H9 (cell line): ENCODE results near the gene ENOX1. TPM values are rescaled to one million over a fixed set of nuclear protein-coding genes. Genes with fewer than 3 reads are reported as not detected.
A peak's percentile ranks its signal among the peaks of the same experiment; 100 is the strongest.

Experiments used
- DNase-seq: peaks from one replicate; pipeline ENCODE4 v3.0.0-alpha.2; 2017
- H2AFZ ChIP-seq: one replicate; pipeline ENCODE4 v1.6.1; 2013; ENCODE audit warnings: mild to moderate bottlenecking, low read length, control low read depth, moderate library complexity
- H2AK5ac ChIP-seq: 2 replicates; pipeline ENCODE4 v1.6.1; 2013; ENCODE audit warnings: low read length, control low read depth, mixed read lengths; ENCODE audit not compliant: insufficient read length
- H2BK120ac ChIP-seq: one replicate; pipeline ENCODE4 v1.6.1; 2013; ENCODE audit warnings: low read depth, mild to moderate bottlenecking, low read length, control low read depth, inconsistent platforms; ENCODE audit not compliant: poor library complexity, severe bottlenecking
- H2BK12ac ChIP-seq: 2 replicates; pipeline ENCODE4 v1.6.1; 2013; ENCODE audit warnings: low read length, control low read depth, mixed read lengths, low read depth; ENCODE audit not compliant: insufficient read length
- H2BK15ac ChIP-seq: 2 replicates; pipeline ENCODE4 v1.6.1; 2013; ENCODE audit warnings: low read depth, low read length, control low read depth
- H2BK20ac ChIP-seq: one replicate; pipeline ENCODE4 v1.6.1; 2013; ENCODE audit warnings: low read depth, mild to moderate bottlenecking, low read length, control low read depth, inconsistent platforms; ENCODE audit not compliant: poor library complexity, severe bottlenecking
- H2BK5ac ChIP-seq: 2 replicates; pipeline ENCODE4 v1.6.1; 2013; ENCODE audit warnings: low read length, control low read depth, mixed read lengths; ENCODE audit not compliant: insufficient read length
- H3K14ac ChIP-seq: 2 replicates; pipeline ENCODE4 v1.6.1; 2013; ENCODE audit warnings: low read length, control low read depth; ENCODE audit not compliant: insufficient read depth
- H3K18ac ChIP-seq: 2 replicates; pipeline ENCODE4 v1.6.1; 2013; ENCODE audit warnings: low read depth, mild to moderate bottlenecking, mixed read lengths, low read length, control low read depth; ENCODE audit not compliant: insufficient read length
- H3K23ac ChIP-seq: 2 replicates; pipeline ENCODE4 v1.6.1; 2013; ENCODE audit warnings: low read length, control low read depth, mixed read lengths, low read depth; ENCODE audit not compliant: insufficient read length
- H3K23me2 ChIP-seq: 2 replicates; pipeline ENCODE4 v1.6.1; 2013; ENCODE audit warnings: low read depth, mild to moderate bottlenecking, mixed read lengths, low read length, control low read depth; ENCODE audit not compliant: insufficient read length, poor library complexity, severe bottlenecking
- H3K27ac ChIP-seq: 2 replicates; pipeline ENCODE4 v1.5.1; 2013; ENCODE audit warnings: low read length, control low read depth, mixed read lengths, low read depth; ENCODE audit not compliant: insufficient read length
- H3K27me3 ChIP-seq: 2 replicates; pipeline ENCODE4 v1.6.1; 2013; ENCODE audit warnings: low read length, control low read depth, inconsistent platforms; ENCODE audit not compliant: insufficient read depth
- H3K4ac ChIP-seq: 2 replicates; pipeline ENCODE4 v1.6.1; 2013; ENCODE audit warnings: low read depth, mild to moderate bottlenecking, control low read depth, inconsistent platforms, low read length, moderate library complexity
- H3K4me1 ChIP-seq: 2 replicates; pipeline ENCODE4 v1.6.1; 2013; ENCODE audit warnings: low read length, control low read depth, inconsistent platforms; ENCODE audit not compliant: insufficient read depth
- H3K4me2 ChIP-seq: 2 replicates; pipeline ENCODE4 v1.6.1; 2013; ENCODE audit warnings: low read length, control low read depth, mixed read lengths; ENCODE audit not compliant: insufficient read length, insufficient read depth
- H3K56ac ChIP-seq: 2 replicates; pipeline ENCODE4 v1.6.1; 2013; ENCODE audit warnings: low read depth, mild to moderate bottlenecking, mixed read lengths, low read length, control low read depth; ENCODE audit not compliant: insufficient read length
- H3K79me1 ChIP-seq: 2 replicates; pipeline ENCODE4 v1.6.1; 2013; ENCODE audit warnings: low read depth, mild to moderate bottlenecking, moderate library complexity, low read length, control low read depth, inconsistent platforms; ENCODE audit not compliant: insufficient read depth, poor library complexity, severe bottlenecking
- H3K79me2 ChIP-seq: 2 replicates; pipeline ENCODE4 v1.6.1; 2013; ENCODE audit warnings: low read length, control low read depth, inconsistent platforms; ENCODE audit not compliant: insufficient read depth
- H3K9ac ChIP-seq: 2 replicates; pipeline ENCODE4 v1.6.1; 2013; ENCODE audit warnings: low read length, control low read depth, mixed read lengths; ENCODE audit not compliant: insufficient read length; ENCODE audit errors: extremely low read depth
- H3K9me3 ChIP-seq: one replicate; pipeline ENCODE4 v1.6.1; 2013; ENCODE audit warnings: low read depth, low read length, inconsistent platforms; ENCODE audit not compliant: control insufficient read depth
- H3T11ph ChIP-seq: one replicate; pipeline ENCODE4 v1.6.1; 2013; ENCODE audit warnings: mild to moderate bottlenecking, low read length, control low read depth, inconsistent platforms
- H4K20me1 ChIP-seq: one replicate; pipeline ENCODE4 v1.6.1; 2013; ENCODE audit not compliant: control insufficient read depth, insufficient read length, insufficient read depth
- H4K5ac ChIP-seq: 2 replicates; pipeline ENCODE4 v1.6.1; 2013; ENCODE audit warnings: low read depth, mild to moderate bottlenecking, mixed read lengths, low read length, control low read depth; ENCODE audit not compliant: insufficient read length
- H4K8ac ChIP-seq: replicated peaks from 2 replicates; pipeline ENCODE4 v1.6.1; 2013; ENCODE audit warnings: low read length, control low read depth, mixed read lengths, low read depth; ENCODE audit not compliant: insufficient read length
- H4K91ac ChIP-seq: 2 replicates; pipeline ENCODE4 v1.6.1; 2013; ENCODE audit warnings: low read depth, mild to moderate bottlenecking, moderate library complexity, mixed read lengths, low read length, control low read depth; ENCODE audit not compliant: insufficient read length
- H3K27ac Mint-ChIP-seq, 3 experiments: 2 replicates in 2 of 3; 3 replicates in 1 of 3; pipeline ENCODE4 v1.8.0; 2020 to 2021; ENCODE audit warnings: mixed read lengths in 3 of 3, mild to moderate bottlenecking in 1 of 3, moderate library complexity in 1 of 3
- H3K27me3 Mint-ChIP-seq: 2 replicates; pipeline ENCODE4 v1.8.0; 2021; ENCODE audit warnings: low read depth, mild to moderate bottlenecking, moderate library complexity, mixed read lengths
- H3K36me3 Mint-ChIP-seq, 3 experiments: 2 replicates in 2 of 3; 3 replicates in 1 of 3; pipeline ENCODE4 v1.8.0; 2020 to 2021; ENCODE audit warnings: low read depth in 3 of 3, mixed read lengths in 3 of 3; ENCODE audit not compliant: insufficient read depth in 1 of 3
- H3K4me1 Mint-ChIP-seq, 2 experiments: 2 replicates each; pipeline ENCODE4 v1.8.0; 2020; ENCODE audit warnings: mixed read lengths in 2 of 2
- H3K4me3 Mint-ChIP-seq, 2 experiments: 2 replicates in 1 of 2; 3 replicates in 1 of 2; pipeline ENCODE4 v1.8.0; 2020 to 2021; ENCODE audit warnings: mild to moderate bottlenecking in 2 of 2, mixed read lengths in 2 of 2, moderate library complexity in 1 of 2
- H3K9me3 Mint-ChIP-seq, 2 experiments: 2 replicates in 1 of 2; 3 replicates in 1 of 2; pipeline ENCODE4 v1.8.0; 2020; ENCODE audit warnings: mild to moderate bottlenecking in 2 of 2, mixed read lengths in 2 of 2, moderate library complexity in 1 of 2
- CTCF ChIP-seq: fragments of 200-600 bp; sonication (generic); conservative IDR thresholded peaks from 3 replicates; pipeline ENCODE4 v1.8.0; 2021; ENCODE audit warnings: antibody characterized with exemption, mild to moderate bottlenecking
- WGBS: extraction: QIAGEN DNeasy Blood & Tissue Kit; methylation state at CpG from one replicate; pipeline ENCODE4 v1.1.7; 2013; ENCODE audit warnings: missing lambda C conversion rate, low lambda C conversion rate, mixed read lengths; ENCODE audit not compliant: insufficient read length; ENCODE audit errors: extremely low coverage; 5-methylcytosine and 5-hydroxymethylcytosine counted together
- total RNA-seq: library from RNA; stranded (reverse); gene quantifications from 2 replicates; pipeline ENCODE4 v1.2.1, GENCODE V29; 2021

ENOX1 gene
- total RNA-seq, 1 experiment from 2014 or later: 0.24 TPM

- WGBS: no CpG with 5 or more reads among the region's 3 CpGs
- no peaks in the 10 kb centered on the region for H3K9me3 ChIP-seq
- H3K4me1 ChIP-seq: no peaks in the 10 kb centered on the region
- Mint-ChIP-seq H3K36me3 (no peaks in the 10 kb centered on the region), H3K27ac (peak overlapping the region in 1 of 3 experiments; percentile 39; a peak in 1 of 7 replicates), H3K9me3 (no peaks in the 10 kb centered on the region), H3K4me1 (no peaks in the 10 kb centered on the region; a peak in 1 of 4 replicates), H3K4me3 (no peak overlapping the region), H3K27me3 (no peaks in the 10 kb centered on the region)
- no peaks in the 10 kb centered on the region for H3K79me2 ChIP-seq
- DNase-seq: no peak
- no peak overlapping the region for H4K91ac ChIP-seq
- H2BK12ac ChIP-seq: no peak overlapping the region
- no peak overlapping the region for H2BK15ac ChIP-seq
- no peaks in the 10 kb centered on the region for H3K79me1 ChIP-seq
- no peak overlapping the region for H3K23ac ChIP-seq
- H3K27me3 ChIP-seq: no peaks in the 10 kb centered on the region
- no peak overlapping the region for H2BK20ac ChIP-seq
- H3K27ac ChIP-seq: no peak overlapping the region
- no peak overlapping the region for H3K4me2 ChIP-seq
- no peak overlapping the region for H3K14ac ChIP-seq
- TF ChIP-seq CTCF: no peak
- no peak overlapping the region for H2BK5ac ChIP-seq
- H4K20me1 ChIP-seq: no peaks in the 10 kb centered on the region
- H2AFZ ChIP-seq: no peak overlapping the region
- H3K56ac ChIP-seq: no peak overlapping the region
- no peak overlapping the region for H3K18ac ChIP-seq
- no peak overlapping the region for H4K5ac ChIP-seq
- H3K4ac ChIP-seq: no peak overlapping the region
- no peak overlapping the region for H3T11ph ChIP-seq
- H2AK5ac ChIP-seq: no peak overlapping the region
- H3K23me2 ChIP-seq: no peaks in the 10 kb centered on the region
- H4K8ac ChIP-seq: no peak overlapping the region
- no peak overlapping the region for H3K9ac ChIP-seq
- no peak overlapping the region for H2BK120ac ChIP-seq
Observed at GRCh38 chr13:43546816-43547215, 240.0 kb downstream of the ENOX1 start.
